22Rv1 (cell line): ENCODE data around the gene DNAJC8.

Experiments
- H3K27ac ChIP-seq: fragments of 450-650 bp; 2 replicates; pipeline ENCODE4 v1.5.1; 2017
- CTCF ChIP-seq: fragments of 450-650 bp; IDR thresholded peaks from 2 replicates; pipeline ENCODE4 v1.5.1; 2017; ENCODE audit warnings: mild to moderate bottlenecking
- ZFX ChIP-seq: fragments of 450-650 bp; IDR thresholded peaks from 2 replicates; pipeline ENCODE4 v1.6.1; 2017; ENCODE audit warnings: antibody characterized with exemption, borderline replicate concordance

DNAJC8 gene

DNA sequence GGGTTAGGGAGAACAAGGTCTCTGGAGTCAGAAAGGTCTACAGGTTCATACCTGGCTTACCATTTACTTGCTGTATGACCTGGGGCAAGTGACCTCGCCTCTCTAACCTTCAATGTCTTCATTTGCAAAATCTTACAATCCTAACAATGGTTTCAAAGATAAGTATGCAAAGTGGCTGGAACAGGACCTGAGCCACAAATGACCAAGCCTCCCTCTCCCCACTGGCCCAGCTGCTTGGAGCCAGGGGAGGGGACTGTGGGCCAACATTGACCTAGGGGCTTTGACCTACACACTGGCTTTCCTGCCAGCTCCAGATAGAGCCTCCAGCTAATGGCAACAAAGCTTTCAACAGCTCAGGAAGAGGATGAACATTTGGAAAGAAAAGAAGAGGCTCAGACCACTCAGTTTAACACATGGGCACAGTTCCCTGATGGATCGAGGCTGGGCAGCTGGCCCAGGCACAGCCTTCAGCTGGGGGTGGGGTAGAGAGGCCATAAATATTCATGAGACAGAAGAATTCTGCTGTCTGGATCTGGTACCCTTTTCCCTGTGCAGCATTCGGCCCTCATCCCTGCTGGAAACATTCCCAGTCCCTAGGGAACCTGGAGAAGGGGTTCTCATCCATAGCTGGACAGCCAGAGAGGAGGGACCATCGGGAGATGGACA is 69.2 kb downstream of the DNAJC8 start:
- H3K27ac ChIP-seq, result no peak overlapping the region
- TF ChIP-seq CTCF, result no peak
- no peak for TF ChIP-seq ZFX

- TF ChIP-seq CTCF (no peak), ZFX (no peak)
These were observed 70.7 kb downstream of the DNAJC8 start for GRCh38 chr1:28162151-28162550.

DNA sequence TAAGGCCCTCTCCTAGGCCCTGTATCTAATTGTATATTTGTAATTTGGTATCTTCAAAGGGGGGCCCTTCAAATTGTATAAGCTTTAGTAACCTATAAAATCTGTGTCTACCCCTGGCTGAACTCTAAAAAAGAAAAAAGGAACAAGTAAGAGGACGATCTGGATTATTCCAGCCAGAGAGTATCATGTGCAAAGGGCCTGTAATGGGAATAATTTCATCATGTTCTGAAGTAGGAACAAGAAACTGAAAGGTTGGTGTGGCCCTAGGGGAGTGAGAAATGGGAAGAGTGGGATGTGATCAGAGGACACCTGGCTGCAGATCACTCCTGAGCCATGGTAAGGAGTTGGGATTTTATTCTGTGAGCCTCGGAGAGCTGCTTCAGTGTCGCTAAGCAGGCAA is 71.1 kb downstream of the DNAJC8 start:
- no peak for TF ChIP-seq ZFX
- TF ChIP-seq CTCF, result no peak
- H3K27ac ChIP-seq, result no peak overlapping the region

More at GRCh38 chr1:28162151-28162550, 70.7 kb downstream of the DNAJC8 start:
- H3K27ac ChIP-seq, result no peak overlapping the region

GRCh38 chr1:28160782-28161266 is 72.0 kb downstream of the DNAJC8 start:
- no peak for TF ChIP-seq ZFX
- TF ChIP-seq CTCF, result no peak
- no peak overlapping the region for H3K27ac ChIP-seq

DNA sequence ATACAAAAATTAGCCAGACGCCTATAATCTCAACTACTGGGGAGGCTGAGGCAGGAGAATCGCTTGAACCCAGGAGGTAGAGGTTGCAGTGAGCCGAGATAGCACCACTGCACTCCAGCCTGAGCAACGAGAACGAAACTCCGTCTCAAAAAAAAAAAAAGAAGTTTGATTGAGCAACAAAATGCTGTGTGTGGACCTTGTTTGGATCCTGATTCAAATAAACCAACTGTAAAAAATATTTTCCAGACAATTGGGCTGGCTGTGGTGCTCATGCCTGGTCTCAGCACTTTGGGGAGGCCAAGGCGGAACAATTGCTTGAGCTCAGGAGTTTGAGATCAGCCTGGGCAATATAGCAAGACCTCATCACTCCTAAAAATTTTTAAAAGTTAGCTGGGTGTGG is 73.1 kb downstream of the DNAJC8 start:
- TF ChIP-seq CTCF, result no peak
- no peak for TF ChIP-seq ZFX
- H3K27ac ChIP-seq, result no peak overlapping the region

- no peak for TF ChIP-seq CTCF
- TF ChIP-seq ZFX, result no peak
- H3K27ac ChIP-seq, result no peak overlapping the region
These were observed 73.6 kb downstream of the DNAJC8 start for GRCh38 chr1:28159243-28159642.

DNA sequence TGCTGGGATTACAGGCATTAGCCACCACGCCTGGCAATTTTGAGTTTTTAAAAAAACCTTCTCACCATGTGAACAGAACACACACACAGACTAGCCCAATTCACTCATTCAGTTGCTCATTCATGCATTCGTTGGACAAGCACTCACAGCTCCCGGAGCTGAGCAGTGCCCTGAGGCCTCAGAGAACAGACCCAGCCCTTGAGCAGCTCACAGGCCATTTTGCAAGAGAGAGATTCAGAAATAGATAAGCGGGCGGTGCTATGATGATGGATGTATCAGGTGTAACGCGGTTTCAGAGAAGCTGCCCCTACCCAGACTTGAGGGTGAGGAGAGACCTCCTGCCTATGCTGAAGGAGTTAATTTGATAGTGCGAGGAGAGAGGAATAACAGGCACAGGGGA is 74.9 kb downstream of the DNAJC8 start:
- H3K27ac ChIP-seq, result no peak overlapping the region

More for the DNA sequence above, 74.9 kb downstream of the DNAJC8 start:
- no peak for TF ChIP-seq CTCF
- no peak for TF ChIP-seq ZFX
